Neural crest cell (in vitro differentiated cells): Measurements from ENCODE around the gene SULT1E1. TPM values are rescaled to one million over a fixed set of nuclear protein-coding genes. Genes with fewer than 3 reads are reported as not detected.
A peak's percentile ranks its signal among the peaks of the same experiment; 100 is the strongest.

ENCODE experiments used
- DNase-seq: peaks from one replicate; pipeline ENCODE4 v3.0.0; 2021; ENCODE audit warnings: low read depth, mixed read lengths, low spot score
- H3K27ac Mint-ChIP-seq: one replicate; pipeline ENCODE4 v1.8.0; 2021; ENCODE audit warnings: mild to moderate bottlenecking, mixed read lengths; ENCODE audit not compliant: unreplicated experiment
- H3K27me3 Mint-ChIP-seq: 2 replicates; pipeline ENCODE4 v1.8.0; 2021; ENCODE audit warnings: low read depth, mild to moderate bottlenecking, mixed read lengths
- H3K36me3 Mint-ChIP-seq: 2 replicates; pipeline ENCODE4 v1.8.0; 2021; ENCODE audit warnings: low read depth, mild to moderate bottlenecking, mixed read lengths
- H3K4me1 Mint-ChIP-seq: 2 replicates; pipeline ENCODE4 v1.8.0; 2021; ENCODE audit warnings: mixed read lengths
- H3K4me3 Mint-ChIP-seq: one replicate; pipeline ENCODE4 v1.8.0; 2021; ENCODE audit warnings: mild to moderate bottlenecking, mixed read lengths
- H3K9me3 Mint-ChIP-seq: 2 replicates; pipeline ENCODE4 v1.8.0; 2021; ENCODE audit warnings: mixed read lengths
- long read RNA-seq: library from polyadenylated mRNA; unstranded; transcript quantifications from one replicate; pipeline ENCODE4 v2.0.0, GENCODE V29; 2020
- total RNA-seq: library from RNA; stranded (reverse); gene quantifications from 2 replicates; pipeline ENCODE4 v1.2.1, GENCODE V29; 2021
- TF ChIP-seq, protein P1 (sequence below): fragments of 200-600 bp; sonication (generic); conservative IDR thresholded peaks from 2 replicates; pipeline ENCODE4 v1.5.0; 2021; ENCODE audit warnings: antibody characterized with exemption, mild to moderate bottlenecking

SULT1E1 gene, protein sequence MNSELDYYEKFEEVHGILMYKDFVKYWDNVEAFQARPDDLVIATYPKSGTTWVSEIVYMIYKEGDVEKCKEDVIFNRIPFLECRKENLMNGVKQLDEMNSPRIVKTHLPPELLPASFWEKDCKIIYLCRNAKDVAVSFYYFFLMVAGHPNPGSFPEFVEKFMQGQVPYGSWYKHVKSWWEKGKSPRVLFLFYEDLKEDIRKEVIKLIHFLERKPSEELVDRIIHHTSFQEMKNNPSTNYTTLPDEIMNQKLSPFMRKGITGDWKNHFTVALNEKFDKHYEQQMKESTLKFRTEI
- not detected in 2 replicates for total RNA-seq
- long read RNA-seq, result 0 reads

DNA sequence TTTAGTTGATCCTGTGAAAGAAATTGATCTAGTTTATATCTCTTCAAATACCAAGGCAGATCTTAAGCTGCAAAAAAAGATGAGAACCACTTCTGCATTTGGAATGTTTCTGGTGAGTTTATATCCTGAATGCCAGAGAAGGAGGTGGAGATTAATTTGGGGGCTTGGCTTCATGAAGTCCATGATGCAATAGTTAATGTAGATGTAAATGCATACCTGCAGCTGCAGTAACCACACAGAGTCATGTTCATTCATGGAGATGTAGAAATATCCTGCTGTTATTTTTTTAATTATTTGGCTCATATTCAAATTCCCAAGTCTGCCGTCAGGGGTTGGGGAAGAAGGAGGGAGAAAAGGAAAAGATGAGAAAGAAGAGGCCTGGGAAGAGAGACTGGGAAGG, at the start of gene SULT1E1:
SULT1E1 (minus strand) TSS at position 94 of the 400 bp plus-strand sequence. CDS start 2,501 bp downstream, outside the sequence.
- H3K27ac Mint-ChIP-seq, result no peak within 1 kb of the TSS
- no peak for DNase-seq
- no peak within 1 kb of the TSS for H3K4me3 Mint-ChIP-seq
- TF ChIP-seq, protein P1, sequence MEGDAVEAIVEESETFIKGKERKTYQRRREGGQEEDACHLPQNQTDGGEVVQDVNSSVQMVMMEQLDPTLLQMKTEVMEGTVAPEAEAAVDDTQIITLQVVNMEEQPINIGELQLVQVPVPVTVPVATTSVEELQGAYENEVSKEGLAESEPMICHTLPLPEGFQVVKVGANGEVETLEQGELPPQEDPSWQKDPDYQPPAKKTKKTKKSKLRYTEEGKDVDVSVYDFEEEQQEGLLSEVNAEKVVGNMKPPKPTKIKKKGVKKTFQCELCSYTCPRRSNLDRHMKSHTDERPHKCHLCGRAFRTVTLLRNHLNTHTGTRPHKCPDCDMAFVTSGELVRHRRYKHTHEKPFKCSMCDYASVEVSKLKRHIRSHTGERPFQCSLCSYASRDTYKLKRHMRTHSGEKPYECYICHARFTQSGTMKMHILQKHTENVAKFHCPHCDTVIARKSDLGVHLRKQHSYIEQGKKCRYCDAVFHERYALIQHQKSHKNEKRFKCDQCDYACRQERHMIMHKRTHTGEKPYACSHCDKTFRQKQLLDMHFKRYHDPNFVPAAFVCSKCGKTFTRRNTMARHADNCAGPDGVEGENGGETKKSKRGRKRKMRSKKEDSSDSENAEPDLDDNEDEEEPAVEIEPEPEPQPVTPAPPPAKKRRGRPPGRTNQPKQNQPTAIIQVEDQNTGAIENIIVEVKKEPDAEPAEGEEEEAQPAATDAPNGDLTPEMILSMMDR, result no peak
- no peaks in the 10 kb centered on the region for H3K27me3 Mint-ChIP-seq
- H3K9me3 Mint-ChIP-seq, result no peaks in the 10 kb centered on the region
- H3K36me3 Mint-ChIP-seq, result no peaks in the 10 kb centered on the region
- H3K4me1 Mint-ChIP-seq, result no peaks in the 10 kb centered on the region

DNA sequence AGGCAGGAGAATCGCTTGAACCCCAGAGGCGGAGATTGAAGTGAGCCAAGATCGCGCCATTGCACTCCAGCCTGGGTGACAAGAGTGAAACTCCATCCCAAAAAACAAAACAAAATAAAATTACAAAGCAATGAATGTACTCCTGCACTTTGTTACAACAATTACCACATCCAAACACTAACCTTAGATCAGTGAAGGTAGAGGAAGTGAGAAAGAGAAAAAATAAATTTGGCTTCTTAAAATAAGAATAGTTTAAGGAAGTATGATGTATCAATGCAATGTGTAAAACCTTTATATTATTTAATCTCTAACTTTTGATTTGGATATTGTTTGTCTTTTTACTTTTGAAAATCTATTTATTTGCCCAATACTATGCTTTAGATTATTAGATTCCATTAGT, 49.2 kb upstream of the SULT1E1 start:
- no peak overlapping the region for H3K27ac Mint-ChIP-seq
- H3K4me3 Mint-ChIP-seq, result no peak overlapping the region
- no peak for DNase-seq
- H3K36me3 Mint-ChIP-seq, result no peaks in the 10 kb centered on the region
- H3K9me3 Mint-ChIP-seq, result no peaks in the 10 kb centered on the region
- H3K27me3 Mint-ChIP-seq, result peaks cover 34% of the 10 kb centered on the region
- TF ChIP-seq, protein P1, result no peak
- no peaks in the 10 kb centered on the region for H3K4me1 Mint-ChIP-seq

DNA sequence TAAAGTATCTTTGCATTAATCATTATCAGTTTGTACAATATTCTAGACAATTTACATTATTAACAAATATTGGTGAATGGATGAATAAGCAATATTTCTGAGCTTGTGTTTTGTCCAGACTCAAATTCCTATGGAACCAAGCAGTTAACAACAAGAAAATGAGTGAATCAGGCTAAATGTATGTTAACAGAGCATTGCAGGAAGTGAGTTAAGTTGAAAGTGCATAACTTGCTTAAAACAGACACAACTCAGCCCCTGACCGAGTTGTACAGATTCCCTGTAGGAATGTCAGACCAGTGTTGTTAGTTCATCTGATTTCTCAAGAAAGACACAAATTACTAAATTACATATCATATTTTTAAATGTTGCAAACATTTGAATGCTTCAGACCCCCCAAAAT, 47.2 kb upstream of the SULT1E1 start:
- H3K4me3 Mint-ChIP-seq, result no peak overlapping the region
- no peak overlapping the region for H3K27ac Mint-ChIP-seq
- H3K27me3 Mint-ChIP-seq, result peaks cover 46% of the 10 kb centered on the region
- H3K36me3 Mint-ChIP-seq, result no peaks in the 10 kb centered on the region
- no peaks in the 10 kb centered on the region for H3K4me1 Mint-ChIP-seq
- TF ChIP-seq, protein P1, result no peak
- H3K9me3 Mint-ChIP-seq, result peaks cover 4% of the 10 kb centered on the region
- DNase-seq, result no peak

DNA sequence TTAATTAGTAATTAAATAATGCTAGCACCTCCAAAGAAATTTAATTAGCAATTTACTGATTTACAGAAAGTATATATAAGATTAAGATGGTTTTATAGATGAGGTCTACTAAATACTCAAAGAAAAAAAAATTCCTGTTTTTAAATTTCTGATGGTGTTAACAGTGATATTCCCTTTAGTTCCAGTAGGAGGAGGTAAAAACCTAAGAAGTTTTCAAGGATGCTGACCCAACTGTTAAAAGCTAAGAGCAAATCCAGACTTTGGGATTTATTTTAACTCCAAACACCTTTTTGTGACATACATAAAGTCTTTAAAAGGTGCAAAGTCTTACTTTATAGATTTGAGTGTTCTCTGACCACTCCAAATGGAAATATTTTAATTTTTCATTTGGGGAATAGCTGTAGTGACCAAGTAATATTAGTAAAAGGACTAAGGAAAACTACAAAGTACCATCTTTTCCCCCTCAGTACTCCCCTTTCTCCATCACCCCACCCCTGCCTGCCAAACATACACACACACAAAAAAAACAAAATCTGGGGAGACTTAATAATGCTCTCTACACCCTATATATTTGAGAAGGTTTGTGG, 36.7 kb upstream of the SULT1E1 start:
- Mint-ChIP-seq H3K36me3 (no peaks in the 10 kb centered on the region), H3K4me1 (no peaks in the 10 kb centered on the region), H3K4me3 (no peak overlapping the region), H3K9me3 (no peaks in the 10 kb centered on the region), H3K27me3 (peaks cover 55% of the 10 kb centered on the region), H3K27ac (no peak overlapping the region)
- TF ChIP-seq, protein P1, result peak; percentile 73
- DNase-seq, result no peak

DNA sequence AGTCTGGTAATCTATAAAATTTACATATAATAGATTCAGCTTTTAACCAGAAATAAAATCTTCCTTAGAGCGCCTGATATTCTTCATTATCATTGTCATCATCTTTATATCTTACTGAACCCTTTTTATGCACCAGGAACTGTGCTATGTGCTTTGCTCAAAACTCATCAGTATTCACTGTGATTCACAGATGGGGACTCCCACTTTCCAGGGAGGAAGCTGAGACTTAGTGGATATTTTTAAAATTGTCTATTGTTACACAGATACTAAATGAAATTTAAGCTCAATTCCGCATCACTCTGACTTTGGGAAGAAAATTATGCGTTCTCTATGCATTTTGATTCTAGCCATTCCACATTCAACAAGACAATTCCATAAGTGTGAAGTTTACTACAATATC, 34.8 kb upstream of the SULT1E1 start:
- TF ChIP-seq, protein P1, result no peak
- no peak for DNase-seq
- H3K27me3 Mint-ChIP-seq, result peaks cover 51% of the 10 kb centered on the region
- no peak overlapping the region for H3K27ac Mint-ChIP-seq
- no peak overlapping the region for H3K4me3 Mint-ChIP-seq
- H3K36me3 Mint-ChIP-seq, result no peaks in the 10 kb centered on the region
- H3K4me1 Mint-ChIP-seq, result no peaks in the 10 kb centered on the region
- no peaks in the 10 kb centered on the region for H3K9me3 Mint-ChIP-seq
